ENCODE data around the gene NAPSA.

NAPSA gene

DNA sequence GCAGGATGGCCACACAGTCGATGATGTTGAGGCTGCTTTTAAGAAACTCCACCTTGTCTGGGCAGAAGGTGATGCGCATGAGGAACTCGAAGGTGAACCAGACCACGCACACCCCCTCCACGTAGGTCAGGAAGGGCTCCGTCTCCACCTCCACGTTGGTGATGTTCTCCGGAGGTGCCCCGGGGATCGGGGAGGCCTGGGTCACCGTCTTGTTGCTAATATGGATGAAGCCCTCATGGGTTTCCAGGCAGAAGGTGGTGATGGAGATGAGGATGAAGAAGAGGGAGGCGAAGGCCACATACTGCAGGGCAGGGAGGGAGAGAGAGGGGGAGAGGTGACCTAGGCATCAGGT is 41.7 kb downstream of the NAPSA start:
- TF ChIP-seq, protein P1, sequence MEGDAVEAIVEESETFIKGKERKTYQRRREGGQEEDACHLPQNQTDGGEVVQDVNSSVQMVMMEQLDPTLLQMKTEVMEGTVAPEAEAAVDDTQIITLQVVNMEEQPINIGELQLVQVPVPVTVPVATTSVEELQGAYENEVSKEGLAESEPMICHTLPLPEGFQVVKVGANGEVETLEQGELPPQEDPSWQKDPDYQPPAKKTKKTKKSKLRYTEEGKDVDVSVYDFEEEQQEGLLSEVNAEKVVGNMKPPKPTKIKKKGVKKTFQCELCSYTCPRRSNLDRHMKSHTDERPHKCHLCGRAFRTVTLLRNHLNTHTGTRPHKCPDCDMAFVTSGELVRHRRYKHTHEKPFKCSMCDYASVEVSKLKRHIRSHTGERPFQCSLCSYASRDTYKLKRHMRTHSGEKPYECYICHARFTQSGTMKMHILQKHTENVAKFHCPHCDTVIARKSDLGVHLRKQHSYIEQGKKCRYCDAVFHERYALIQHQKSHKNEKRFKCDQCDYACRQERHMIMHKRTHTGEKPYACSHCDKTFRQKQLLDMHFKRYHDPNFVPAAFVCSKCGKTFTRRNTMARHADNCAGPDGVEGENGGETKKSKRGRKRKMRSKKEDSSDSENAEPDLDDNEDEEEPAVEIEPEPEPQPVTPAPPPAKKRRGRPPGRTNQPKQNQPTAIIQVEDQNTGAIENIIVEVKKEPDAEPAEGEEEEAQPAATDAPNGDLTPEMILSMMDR (IDR thresholded peaks at IDR 0.05; ENCODE audit: low read depth, low read length, missing control alignments), result no peak
- no peak overlapping the region for H3K4me3 ChIP-seq (ENCODE audit: low read depth, low read length)
- DNase-seq (ENCODE audit: low read depth), result no peak

- TF ChIP-seq, protein P1 (IDR thresholded peaks at IDR 0.05; ENCODE audit: low read depth, low read length, missing control alignments), result no peak
- H3K4me3 ChIP-seq (ENCODE audit: low read depth, low read length), result no peak overlapping the region
- no peak for DNase-seq (ENCODE audit: low read depth)
These were observed 42.3 kb downstream of the NAPSA start for GRCh38 chr19:50322931-50323781.

DNA sequence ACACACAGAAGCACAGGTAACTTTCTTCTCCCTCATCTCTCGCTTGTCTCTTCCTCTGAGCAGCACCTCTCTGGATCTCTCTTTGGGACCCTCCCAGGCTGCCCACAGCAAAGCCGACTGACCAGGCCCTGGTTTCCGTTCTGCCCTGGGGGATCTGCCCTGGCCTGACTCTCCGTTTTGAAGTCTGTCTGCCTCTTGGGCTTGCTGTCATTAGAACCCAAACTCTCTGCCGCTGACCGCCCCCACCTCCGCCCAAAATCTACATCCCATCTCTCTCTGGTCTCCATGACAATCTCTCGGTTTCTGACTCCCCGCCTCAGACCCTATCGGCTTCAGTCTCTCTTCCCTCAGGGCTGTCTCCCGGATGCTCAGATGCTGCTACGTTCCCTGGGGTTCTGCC is 43.2 kb downstream of the NAPSA start:
- no peak for DNase-seq (ENCODE audit: low read depth)
- H3K4me3 ChIP-seq (ENCODE audit: low read depth, low read length), result no peak overlapping the region
- TF ChIP-seq, protein P1 (IDR thresholded peaks at IDR 0.05; ENCODE audit: low read depth, low read length, missing control alignments), result no peak

DNA sequence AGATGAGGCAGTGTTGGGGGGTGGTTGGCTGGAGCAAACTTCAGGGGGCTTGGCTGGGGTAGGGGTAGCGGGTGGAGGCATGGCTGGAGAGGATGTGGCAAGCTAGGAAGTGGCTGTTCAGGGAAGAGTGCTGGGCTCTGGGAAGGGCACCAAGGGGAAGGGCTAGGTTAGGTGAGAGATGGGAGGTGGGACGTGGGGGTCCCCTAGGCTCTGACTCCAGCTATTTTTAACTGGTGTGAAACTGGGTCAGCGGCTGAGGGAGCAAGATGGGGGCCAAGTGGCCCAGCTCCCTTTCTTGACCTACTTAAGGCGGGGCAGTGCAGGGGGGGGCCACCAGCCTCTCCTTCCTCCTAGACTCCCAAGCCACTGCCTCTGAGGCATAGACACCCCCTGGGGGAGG is 43.6 kb downstream of the NAPSA start:
- DNase-seq (ENCODE audit: low read depth), result no peak
- H3K4me3 ChIP-seq (ENCODE audit: low read depth, low read length), result no peak overlapping the region
- TF ChIP-seq, protein P1 (IDR thresholded peaks at IDR 0.05; ENCODE audit: low read depth, low read length, missing control alignments), result no peak

- H3K4me3 ChIP-seq (ENCODE audit: low read depth, low read length), result no peak overlapping the region
- no peak for DNase-seq (ENCODE audit: low read depth)
- TF ChIP-seq, protein P1 (IDR thresholded peaks at IDR 0.05; ENCODE audit: low read depth, low read length, missing control alignments), result no peak
These were observed 44.8 kb downstream of the NAPSA start for GRCh38 chr19:50320596-50320995.

DNA sequence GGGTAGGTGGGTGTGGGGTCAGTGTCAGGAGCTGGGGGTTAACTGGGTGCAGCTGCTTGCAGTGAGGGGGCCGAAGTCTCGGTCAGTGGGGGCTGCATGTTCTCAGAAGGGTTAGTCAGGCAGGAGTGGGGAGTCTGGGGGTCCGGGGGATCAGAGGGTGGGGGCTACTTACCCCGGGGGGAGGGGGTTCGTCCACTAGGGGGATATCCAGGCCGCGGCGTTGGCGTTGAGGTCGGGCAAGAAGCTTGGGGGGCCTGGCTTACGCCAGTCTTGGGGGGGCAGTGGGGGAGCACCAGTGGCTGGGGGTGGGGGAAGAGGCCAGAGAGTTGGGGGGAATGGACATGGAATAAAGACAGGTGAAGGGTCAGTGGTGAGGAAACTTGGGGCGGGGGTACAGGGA is 45.4 kb downstream of the NAPSA start:
- TF ChIP-seq, protein P1 (IDR thresholded peaks at IDR 0.05; ENCODE audit: low read depth, low read length, missing control alignments), result no peak
- H3K4me3 ChIP-seq (ENCODE audit: low read depth, low read length), result no peak overlapping the region
- DNase-seq (ENCODE audit: low read depth), result no peak

DNA sequence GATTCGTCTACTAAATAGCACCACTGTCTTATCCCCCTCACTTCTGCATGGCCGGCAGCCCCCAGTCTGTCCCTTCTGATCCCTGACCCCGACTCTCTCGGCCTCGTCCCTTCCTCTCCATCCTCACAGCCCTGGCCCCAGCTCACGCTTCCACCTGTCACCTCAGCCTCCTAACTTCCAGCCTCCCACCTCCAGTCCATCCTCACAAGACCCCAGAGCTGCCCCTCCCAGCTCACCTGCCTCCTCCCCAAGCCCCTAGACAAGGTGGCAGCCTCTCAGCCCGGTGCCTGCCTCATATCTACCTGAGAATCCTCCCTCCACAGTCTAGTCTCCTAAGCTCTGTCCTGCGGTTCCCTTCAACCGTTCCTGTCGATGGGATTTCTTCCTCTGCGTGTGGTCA is 46.3 kb downstream of the NAPSA start:
- no peak overlapping the region for H3K4me3 ChIP-seq (ENCODE audit: low read depth, low read length)
- DNase-seq (ENCODE audit: low read depth), result no peak
- TF ChIP-seq, protein P1 (IDR thresholded peaks at IDR 0.05; ENCODE audit: low read depth, low read length, missing control alignments), result no peak

Data from GM12864 (cell line).